Subcutaneous abdominal adipose tissue (tissue), 5 donors: ENCODE data around the gene GSE1.

Source experiments
- H3K27ac ChIP-seq: one replicate; pipeline ENCODE4 v1.7.0; 2013; ENCODE audit warnings: low read depth, mild to moderate bottlenecking, inconsistent platforms, low read length, moderate library complexity
- H3K27me3 ChIP-seq, 5 donors: one replicate each; pipeline ENCODE4 v1.7.0; 2013; ENCODE audit warnings: low read length in 5 of 5, inconsistent platforms in 1 of 5; ENCODE audit not compliant: control insufficient read depth in 5 of 5, insufficient read depth in 4 of 5
- H3K36me3 ChIP-seq, 5 donors: one replicate each; pipeline ENCODE4 v1.7.0; 2013; ENCODE audit warnings: low read length in 5 of 5; ENCODE audit not compliant: control insufficient read depth in 5 of 5, insufficient read depth in 5 of 5
- H3K4me1 ChIP-seq, 5 donors: one replicate each; pipeline ENCODE4 v1.7.0; 2013; ENCODE audit warnings: low read length in 5 of 5, mild to moderate bottlenecking in 3 of 5, moderate library complexity in 1 of 5; ENCODE audit not compliant: control insufficient read depth in 5 of 5, insufficient read depth in 5 of 5
- H3K4me3 ChIP-seq, 5 donors: one replicate each; pipeline ENCODE4 v1.7.0; 2013; ENCODE audit warnings: low read length in 5 of 5, low read depth in 1 of 5
- H3K9ac ChIP-seq, 5 donors: one replicate each; pipeline ENCODE4 v1.7.0; 2013; ENCODE audit warnings: low read length in 5 of 5, mild to moderate bottlenecking in 4 of 5, moderate library complexity in 3 of 5
- H3K9me3 ChIP-seq, 5 donors: one replicate each; pipeline ENCODE4 v1.7.0; 2013; ENCODE audit warnings: low read length in 5 of 5; ENCODE audit not compliant: control insufficient read depth in 5 of 5
- donor health status: healthy.
- donor health status: healthy.
- donor health status: healthy.
- donor health status: healthy.
- donor health status: healthy.

GSE1 gene

DNA sequence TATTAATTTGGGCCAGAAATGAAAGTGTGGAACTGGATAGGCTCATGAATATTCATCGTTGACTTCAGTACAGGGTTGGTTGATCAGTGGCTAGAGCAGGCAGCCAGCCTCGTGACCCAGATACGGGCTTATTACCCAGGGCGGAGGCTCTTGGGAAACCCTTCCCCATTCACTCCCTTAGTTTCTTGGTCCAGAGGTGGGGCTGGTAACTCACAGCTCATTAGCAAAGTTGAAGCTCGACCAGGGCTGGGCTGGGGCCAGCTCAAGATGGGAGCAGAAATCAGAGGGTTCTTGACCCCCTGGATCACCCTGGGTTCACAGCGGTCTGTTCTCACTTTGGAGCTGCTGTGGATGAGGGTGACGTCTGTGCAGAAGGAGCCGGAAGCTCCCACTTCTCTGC, 44.6 kb upstream of the GSE1 start:
- H3K4me1 ChIP-seq: peaks cover 22 to 97% (median 93%) of the 10 kb centered on the region in 5 donors
- peak overlapping the region; percentile 74 for H3K27ac ChIP-seq
- peaks cover 0 to 8% (median 4%) of the 10 kb centered on the region in 5 donors for H3K9me3 ChIP-seq
- peak overlapping the region in 1 of 5 donors; percentile 50 for H3K9ac ChIP-seq
- peaks cover 0 to 7% (median 0%) of the 10 kb centered on the region in 5 donors for H3K36me3 ChIP-seq
- no peak overlapping the region for H3K4me3 ChIP-seq
- no peaks in the 10 kb centered on the region for H3K27me3 ChIP-seq

DNA sequence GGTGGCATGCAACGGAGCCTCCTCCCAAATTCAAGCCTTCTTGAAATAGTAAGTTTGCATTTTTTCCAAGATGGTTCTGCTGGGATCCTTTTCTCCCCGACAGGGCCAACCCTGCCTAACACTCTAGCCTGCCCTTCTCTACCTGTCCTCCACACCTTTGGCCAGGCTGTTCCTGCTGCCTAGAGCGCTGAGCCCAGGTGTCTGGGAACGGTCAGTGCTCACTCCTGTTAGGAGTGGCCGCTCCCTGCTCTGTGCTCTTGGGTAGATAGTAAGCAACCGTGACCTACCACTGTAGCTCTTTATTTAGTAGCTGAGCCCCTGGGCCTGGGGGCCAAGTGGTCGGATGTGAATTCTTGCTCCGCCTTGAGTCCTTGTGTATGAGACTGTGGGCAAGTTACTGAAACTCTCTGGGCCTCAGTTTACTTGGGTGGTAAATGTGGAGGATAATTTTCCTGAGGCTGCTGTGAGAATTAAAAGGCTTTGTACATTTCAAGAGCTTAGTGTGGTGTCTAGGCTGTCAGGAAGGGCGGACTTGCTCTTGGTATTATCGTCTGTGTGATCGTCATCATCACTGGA, 44.0 kb upstream of the GSE1 start:
- H3K9ac ChIP-seq: peak overlapping the region in 3 of 5 donors; percentile 38 to 50 (median 48)
- peak overlapping the region; percentile 74 for H3K27ac ChIP-seq
- H3K4me3 ChIP-seq: peak overlapping the region in 1 of 5 donors; percentile 26
- peaks cover 0 to 8% (median 4%) of the 10 kb centered on the region in 5 donors for H3K9me3 ChIP-seq
- peaks cover 0 to 7% (median 0%) of the 10 kb centered on the region in 5 donors for H3K36me3 ChIP-seq
- H3K27me3 ChIP-seq: no peaks in the 10 kb centered on the region
- peaks cover 22 to 97% (median 93%) of the 10 kb centered on the region in 5 donors for H3K4me1 ChIP-seq

DNA sequence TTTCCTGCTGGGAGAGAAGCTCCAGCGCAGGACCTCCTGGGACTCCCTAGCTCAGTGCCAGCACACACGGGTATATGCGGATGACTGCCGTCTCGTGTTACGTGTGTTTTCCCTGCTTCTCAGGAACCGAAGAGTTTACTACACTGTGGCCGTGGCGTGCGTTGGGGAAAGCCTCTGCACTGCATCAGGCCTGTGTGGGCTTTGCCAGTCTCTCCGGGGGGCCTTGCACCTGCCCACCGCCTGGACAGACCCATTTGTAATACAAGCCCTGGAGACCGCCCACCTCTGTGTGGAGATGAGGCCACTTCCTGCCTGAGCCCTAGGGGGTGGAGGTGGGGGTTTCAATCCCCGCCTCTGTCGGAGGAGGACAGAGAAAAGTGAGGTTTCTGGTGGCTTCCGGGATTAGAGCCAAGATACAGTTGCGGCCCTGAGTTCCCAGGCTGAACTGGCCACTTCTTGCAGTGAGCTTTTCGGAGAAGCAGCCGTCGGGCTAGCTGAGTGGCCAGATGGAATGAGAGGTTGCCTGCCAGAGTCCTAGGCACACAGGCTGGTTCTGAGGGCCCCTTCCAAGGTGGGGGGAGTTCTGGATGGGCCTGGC, 43.4 kb upstream of the GSE1 start:
- Histone ChIP-seq H3K4me3 (peak overlapping the region in 2 of 5 donors; percentile 9 to 26), H3K36me3 (peaks cover 0 to 7% (median 0%) of the 10 kb centered on the region in 5 donors), H3K27me3 (no peaks in the 10 kb centered on the region), H3K27ac (peak overlapping the region; percentile 74), H3K9ac (peak overlapping the region in 2 of 5 donors; percentile 31 to 38), H3K4me1 (peaks cover 26 to 97% (median 93%) of the 10 kb centered on the region in 5 donors), H3K9me3 (peaks cover 0 to 8% (median 4%) of the 10 kb centered on the region in 5 donors)

DNA sequence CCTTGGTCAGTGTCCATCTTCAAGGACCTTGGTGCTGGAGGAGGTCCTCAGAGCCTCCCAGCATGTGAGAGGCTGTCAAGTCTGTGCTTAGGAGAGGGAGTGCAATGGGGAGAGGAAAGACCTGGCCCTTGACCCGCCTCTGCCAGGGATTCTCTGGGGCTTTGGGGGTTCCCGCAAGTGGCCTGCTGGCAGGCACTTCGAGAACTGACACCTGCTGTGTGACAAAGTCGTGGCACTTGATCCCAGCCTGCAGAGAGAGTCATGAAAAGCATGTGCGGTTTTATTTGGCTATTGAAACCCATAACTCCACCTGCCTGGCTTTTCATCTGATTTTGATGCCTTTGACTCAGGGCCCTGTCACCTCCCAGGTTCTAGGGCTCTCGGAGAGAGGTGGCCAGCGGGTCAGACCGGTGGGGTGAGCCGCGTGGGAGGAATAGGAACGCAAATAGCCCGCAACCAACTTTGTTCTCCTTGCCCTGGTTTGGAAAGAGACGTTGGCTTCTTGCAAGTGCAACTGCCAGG, 42.8 kb upstream of the GSE1 start:
- Histone ChIP-seq H3K27ac (peak overlapping the region; percentile 74), H3K27me3 (no peaks in the 10 kb centered on the region), H3K36me3 (peaks cover 0 to 7% (median 0%) of the 10 kb centered on the region in 5 donors), H3K4me3 (peak overlapping the region in 2 of 5 donors; percentile 9 to 26), H3K9ac (peak overlapping the region in 2 of 5 donors; percentile 38 to 48), H3K4me1 (peaks cover 29 to 97% (median 94%) of the 10 kb centered on the region in 5 donors), H3K9me3 (peaks cover 0 to 8% (median 4%) of the 10 kb centered on the region in 5 donors)

DNA sequence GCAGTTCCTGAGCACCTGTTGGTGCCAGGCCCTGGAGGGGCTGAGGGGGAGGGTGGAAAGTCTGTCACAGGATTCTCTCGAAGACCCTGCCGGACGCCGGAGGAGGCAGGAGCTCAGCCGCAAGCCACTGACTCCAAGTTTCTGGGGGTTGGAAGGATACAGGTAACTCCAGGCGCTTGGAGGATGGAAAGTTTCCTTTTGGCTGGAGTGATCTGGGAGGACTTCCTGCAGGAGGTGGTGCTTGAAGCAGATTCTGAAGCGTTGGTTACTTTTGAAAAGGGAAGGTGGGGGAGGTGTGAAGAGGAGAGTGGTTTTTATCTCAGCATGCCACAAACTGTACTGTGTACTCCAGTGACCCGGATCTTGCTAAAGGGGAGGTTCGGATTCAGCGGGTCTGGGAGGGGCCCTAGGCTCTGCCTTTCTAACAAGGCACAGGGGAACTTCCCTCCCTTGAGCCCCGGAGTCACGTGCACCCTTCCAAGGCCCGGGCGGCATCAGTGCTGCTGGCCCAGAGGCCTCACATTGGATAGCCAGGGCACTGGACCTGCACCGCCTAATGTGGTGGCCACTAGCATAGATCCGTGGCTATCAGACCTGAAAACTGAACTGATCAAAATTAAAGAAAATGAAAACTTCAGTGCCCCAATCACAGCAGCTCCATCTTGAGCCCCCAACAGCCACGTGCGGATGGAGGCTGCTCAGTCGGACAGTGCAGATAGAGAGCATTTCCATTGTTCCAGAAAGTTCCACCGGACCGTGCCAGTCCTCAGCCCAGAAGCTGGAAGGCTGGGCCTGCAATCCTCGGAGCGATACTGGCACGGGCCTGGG, 42.2 kb upstream of the GSE1 start:
- Histone ChIP-seq H3K36me3 (peaks cover 0 to 7% (median 0%) of the 10 kb centered on the region in 5 donors), H3K27me3 (no peaks in the 10 kb centered on the region), H3K4me1 (peaks cover 27 to 97% (median 94%) of the 10 kb centered on the region in 5 donors), H3K4me3 (peak overlapping the region in 1 of 5 donors; percentile 18), H3K9me3 (peaks cover 0 to 8% (median 4%) of the 10 kb centered on the region in 5 donors), H3K9ac (peak overlapping the region in 3 of 5 donors; percentile 8 to 48 (median 48)), H3K27ac (peak overlapping the region; percentile 74)

DNA sequence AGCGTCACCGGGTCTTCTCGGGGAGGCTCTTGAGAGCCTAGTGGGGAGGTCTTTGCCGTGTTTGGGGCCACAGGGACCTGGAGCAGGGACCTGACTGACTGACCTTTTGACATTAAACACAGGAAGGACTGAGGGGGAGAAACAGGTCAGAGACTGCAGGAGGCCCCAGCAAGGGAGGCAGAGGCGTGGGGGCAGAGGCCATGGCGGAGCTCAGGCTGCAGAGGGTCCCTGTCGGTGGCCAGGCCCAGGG, 41.6 kb upstream of the GSE1 start:
- Histone ChIP-seq H3K4me1 (peaks cover 27 to 97% (median 94%) of the 10 kb centered on the region in 5 donors), H3K36me3 (peaks cover 0 to 7% (median 0%) of the 10 kb centered on the region in 5 donors), H3K9me3 (peaks cover 0 to 8% (median 4%) of the 10 kb centered on the region in 5 donors), H3K27me3 (no peaks in the 10 kb centered on the region), H3K9ac (peak overlapping the region in 3 of 5 donors; percentile 8 to 48 (median 15)), H3K27ac (peak overlapping the region; percentile 74), H3K4me3 (no peak overlapping the region)

DNA sequence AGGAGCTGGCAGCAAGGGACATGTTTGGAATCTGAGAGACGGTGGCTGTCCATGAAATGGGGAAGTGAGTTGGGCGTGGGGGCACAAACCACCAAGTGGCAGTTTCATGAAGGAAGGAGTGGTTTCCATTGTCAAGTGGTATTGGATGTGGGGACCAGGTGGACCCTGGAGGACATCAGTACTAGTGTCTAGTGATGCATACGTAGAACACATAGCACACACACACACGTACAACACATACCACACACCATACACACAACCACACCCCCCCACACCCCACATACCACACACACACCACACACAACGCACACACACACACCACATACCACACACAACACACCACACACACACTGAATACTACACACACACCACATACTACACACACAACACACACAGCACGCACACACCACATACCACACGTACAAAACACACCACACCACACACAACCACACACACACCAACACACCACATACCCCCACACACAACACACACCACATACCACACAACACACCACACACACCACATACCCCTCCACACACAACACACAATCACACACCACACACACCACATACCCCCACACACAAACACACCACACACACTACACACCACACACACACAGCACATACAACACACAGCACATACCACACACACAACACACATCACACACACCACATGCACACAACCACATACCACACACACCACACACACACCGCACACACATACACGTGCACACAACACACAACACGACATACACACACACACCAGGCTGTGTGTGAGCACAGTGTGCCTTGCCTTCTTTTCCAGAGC, 41.1 kb upstream of the GSE1 start:
- Histone ChIP-seq H3K9me3 (peaks cover 0 to 8% (median 4%) of the 10 kb centered on the region in 5 donors), H3K4me1 (peaks cover 27 to 100% (median 96%) of the 10 kb centered on the region in 5 donors), H3K9ac (peak overlapping the region in 2 of 5 donors; percentile 8 to 48), H3K36me3 (peaks cover 0 to 7% (median 0%) of the 10 kb centered on the region in 5 donors), H3K4me3 (no peak overlapping the region), H3K27ac (peak overlapping the region; percentile 74), H3K27me3 (no peaks in the 10 kb centered on the region)

DNA sequence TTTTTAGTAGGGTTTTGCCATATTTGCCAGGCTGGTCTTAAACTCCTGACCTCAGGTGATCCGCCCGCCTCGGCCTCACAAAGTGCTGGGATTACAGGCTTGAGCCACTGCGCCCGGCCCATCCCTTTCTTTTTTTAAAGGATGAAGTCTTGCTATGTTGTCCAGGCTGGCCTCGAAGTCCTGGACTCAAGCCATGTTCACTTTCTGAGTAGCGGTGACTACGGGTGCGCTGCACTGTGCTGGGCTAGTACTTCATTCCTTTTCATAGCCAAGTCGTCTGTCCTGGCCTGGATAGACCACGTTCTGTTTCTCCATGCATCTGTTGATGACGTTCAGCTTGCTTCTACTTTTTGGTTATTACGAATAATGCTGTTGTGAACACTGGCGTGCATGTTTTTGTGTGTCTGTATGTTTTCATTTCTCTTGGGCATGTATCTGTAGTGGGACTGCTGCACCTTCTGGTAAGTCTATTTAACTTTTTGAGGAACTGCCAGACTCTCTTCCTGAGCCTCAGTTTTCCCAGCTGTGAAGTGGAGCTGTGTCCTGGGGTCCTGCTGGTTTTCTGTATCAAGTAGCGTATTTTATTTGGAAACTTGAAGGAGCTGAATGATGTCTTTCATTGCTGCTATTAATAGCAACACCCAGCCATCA, 40.0 kb upstream of the GSE1 start:
- H3K4me1 ChIP-seq: peaks cover 25 to 100% (median 99%) of the 10 kb centered on the region in 5 donors
- peaks cover 0 to 5% (median 0%) of the 10 kb centered on the region in 5 donors for H3K36me3 ChIP-seq
- no peaks in the 10 kb centered on the region for H3K27me3 ChIP-seq
- H3K4me3 ChIP-seq: peak overlapping the region in 1 of 5 donors; percentile 32
- peaks cover 0 to 8% (median 4%) of the 10 kb centered on the region in 5 donors for H3K9me3 ChIP-seq
- H3K27ac ChIP-seq: peak overlapping the region; percentile 84
- H3K9ac ChIP-seq: peak overlapping the region in 2 of 5 donors; percentile 1 to 19
